Panc1 (cell line): Measurements from ENCODE around the gene ZFYVE21.

Experiments
- POLR2AphosphoS5 ChIP-seq: IDR thresholded peaks from 2 replicates; pipeline ENCODE4 v1.6.1; 2012; ENCODE audit warnings: mild to moderate bottlenecking, low read depth, low read length, moderate library complexity
- SIN3A ChIP-seq: IDR thresholded peaks from 2 replicates; pipeline ENCODE4 v1.6.1; 2012; ENCODE audit warnings: low read depth, mild to moderate bottlenecking, low read length, moderate library complexity, borderline replicate concordance; ENCODE audit not compliant: insufficient read depth
- TCF7L2 ChIP-seq: IDR thresholded peaks from 2 replicates; pipeline ENCODE4 v1.6.1; 2011; ENCODE audit warnings: mild to moderate bottlenecking, low read depth, low read length, inconsistent platforms
- TF ChIP-seq, protein P1 (sequence below), 2 experiments: IDR thresholded peaks; 2 replicates each; pipeline ENCODE4 v1.6.1; 2011 to 2012; ENCODE audit warnings: low read depth in 2 of 2, control low read depth in 1 of 2, low read length in 1 of 2, mild to moderate bottlenecking in 1 of 2, moderate library complexity in 1 of 2; ENCODE audit not compliant: insufficient read depth in 1 of 2
- TF ChIP-seq, protein P2 (sequence below): fragments of 450-650 bp; IDR thresholded peaks from 2 replicates; pipeline ENCODE4 v1.5.1; 2017; ENCODE audit warnings: mild to moderate bottlenecking

DNA sequence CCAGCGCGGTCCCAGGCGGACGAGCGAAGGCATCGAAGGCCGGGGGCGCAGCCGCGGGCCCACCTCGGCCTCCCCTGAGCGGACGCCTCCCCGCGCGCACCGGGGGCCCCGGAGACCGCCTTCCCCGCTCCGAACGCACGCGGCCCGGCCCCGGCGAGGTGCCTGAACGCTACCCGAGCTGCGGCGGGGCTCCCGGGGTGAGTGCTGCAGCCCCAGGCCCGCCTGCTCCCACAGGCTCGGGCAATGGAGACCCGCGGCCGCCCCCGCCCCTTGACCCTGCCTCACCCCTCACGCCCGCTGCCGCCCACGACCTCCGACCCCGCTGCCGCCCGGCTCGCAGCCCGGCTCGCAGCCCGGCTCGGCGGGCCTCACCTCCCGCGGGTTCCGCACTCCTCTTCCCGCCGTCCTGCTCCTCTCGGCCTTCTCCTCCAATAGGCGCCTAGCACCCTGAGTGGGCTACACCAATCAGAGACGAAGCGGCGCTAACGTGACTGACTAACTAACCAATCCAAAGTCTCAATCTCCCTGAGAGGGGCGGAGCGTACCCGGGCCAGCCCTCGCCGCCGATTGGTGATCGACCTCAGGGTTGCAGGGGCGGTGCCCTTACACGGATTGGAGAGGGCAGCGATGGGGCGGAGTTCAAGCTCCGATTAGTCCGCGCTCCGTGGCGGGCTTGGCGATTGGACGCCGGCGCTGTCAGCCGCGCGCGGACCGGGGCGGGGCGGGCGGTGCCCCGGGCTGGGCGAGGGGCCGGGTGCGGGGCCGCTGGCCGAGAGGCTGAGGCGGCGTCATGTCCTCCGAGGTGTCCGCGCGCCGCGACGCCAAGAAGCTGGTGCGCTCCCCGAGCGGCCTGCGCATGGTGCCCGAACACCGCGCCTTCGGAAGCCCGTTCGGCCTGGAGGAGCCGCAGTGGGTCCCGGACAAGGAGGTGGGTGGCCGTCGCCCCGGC is at the start of gene ZFYVE21, which contains the start of gene XRCC3:
- TF ChIP-seq SIN3A: 0 out of 2 replicates have a peak, but pooled peaks have one; percentile 26
- TF ChIP-seq, protein P1, sequence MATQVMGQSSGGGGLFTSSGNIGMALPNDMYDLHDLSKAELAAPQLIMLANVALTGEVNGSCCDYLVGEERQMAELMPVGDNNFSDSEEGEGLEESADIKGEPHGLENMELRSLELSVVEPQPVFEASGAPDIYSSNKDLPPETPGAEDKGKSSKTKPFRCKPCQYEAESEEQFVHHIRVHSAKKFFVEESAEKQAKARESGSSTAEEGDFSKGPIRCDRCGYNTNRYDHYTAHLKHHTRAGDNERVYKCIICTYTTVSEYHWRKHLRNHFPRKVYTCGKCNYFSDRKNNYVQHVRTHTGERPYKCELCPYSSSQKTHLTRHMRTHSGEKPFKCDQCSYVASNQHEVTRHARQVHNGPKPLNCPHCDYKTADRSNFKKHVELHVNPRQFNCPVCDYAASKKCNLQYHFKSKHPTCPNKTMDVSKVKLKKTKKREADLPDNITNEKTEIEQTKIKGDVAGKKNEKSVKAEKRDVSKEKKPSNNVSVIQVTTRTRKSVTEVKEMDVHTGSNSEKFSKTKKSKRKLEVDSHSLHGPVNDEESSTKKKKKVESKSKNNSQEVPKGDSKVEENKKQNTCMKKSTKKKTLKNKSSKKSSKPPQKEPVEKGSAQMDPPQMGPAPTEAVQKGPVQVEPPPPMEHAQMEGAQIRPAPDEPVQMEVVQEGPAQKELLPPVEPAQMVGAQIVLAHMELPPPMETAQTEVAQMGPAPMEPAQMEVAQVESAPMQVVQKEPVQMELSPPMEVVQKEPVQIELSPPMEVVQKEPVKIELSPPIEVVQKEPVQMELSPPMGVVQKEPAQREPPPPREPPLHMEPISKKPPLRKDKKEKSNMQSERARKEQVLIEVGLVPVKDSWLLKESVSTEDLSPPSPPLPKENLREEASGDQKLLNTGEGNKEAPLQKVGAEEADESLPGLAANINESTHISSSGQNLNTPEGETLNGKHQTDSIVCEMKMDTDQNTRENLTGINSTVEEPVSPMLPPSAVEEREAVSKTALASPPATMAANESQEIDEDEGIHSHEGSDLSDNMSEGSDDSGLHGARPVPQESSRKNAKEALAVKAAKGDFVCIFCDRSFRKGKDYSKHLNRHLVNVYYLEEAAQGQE (IDR thresholded peaks at IDR 0.05; ENCODE audit: insufficient read depth in 1 of 2, low read depth in 2 of 2, low read length in 1 of 2): no peak
- TF ChIP-seq, protein P2, sequence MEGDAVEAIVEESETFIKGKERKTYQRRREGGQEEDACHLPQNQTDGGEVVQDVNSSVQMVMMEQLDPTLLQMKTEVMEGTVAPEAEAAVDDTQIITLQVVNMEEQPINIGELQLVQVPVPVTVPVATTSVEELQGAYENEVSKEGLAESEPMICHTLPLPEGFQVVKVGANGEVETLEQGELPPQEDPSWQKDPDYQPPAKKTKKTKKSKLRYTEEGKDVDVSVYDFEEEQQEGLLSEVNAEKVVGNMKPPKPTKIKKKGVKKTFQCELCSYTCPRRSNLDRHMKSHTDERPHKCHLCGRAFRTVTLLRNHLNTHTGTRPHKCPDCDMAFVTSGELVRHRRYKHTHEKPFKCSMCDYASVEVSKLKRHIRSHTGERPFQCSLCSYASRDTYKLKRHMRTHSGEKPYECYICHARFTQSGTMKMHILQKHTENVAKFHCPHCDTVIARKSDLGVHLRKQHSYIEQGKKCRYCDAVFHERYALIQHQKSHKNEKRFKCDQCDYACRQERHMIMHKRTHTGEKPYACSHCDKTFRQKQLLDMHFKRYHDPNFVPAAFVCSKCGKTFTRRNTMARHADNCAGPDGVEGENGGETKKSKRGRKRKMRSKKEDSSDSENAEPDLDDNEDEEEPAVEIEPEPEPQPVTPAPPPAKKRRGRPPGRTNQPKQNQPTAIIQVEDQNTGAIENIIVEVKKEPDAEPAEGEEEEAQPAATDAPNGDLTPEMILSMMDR: no peak
- peak; percentile 50; the same call in 1 of the 2 replicates for TF ChIP-seq POLR2AphosphoS5
- TF ChIP-seq TCF7L2: no peak
